Stimulated activated naive CD8-positive, alpha-beta T cell treated with anti-CD3 and anti-CD28 coated beads, Interleukin-15, Interleukin-2, amounts not matched to agents 100 ng/mL and 50 ng/mL, for 24 hours (primary cell): Measurements from ENCODE around the gene AIF1.

Experiments
- H3K27ac Mint-ChIP-seq: one replicate; pipeline ENCODE4 v1.8.0; 2021; ENCODE audit warnings: mild to moderate bottlenecking, mixed read lengths
- H3K27me3 Mint-ChIP-seq: one replicate; pipeline ENCODE4 v1.8.0; 2021; ENCODE audit warnings: mixed read lengths
- H3K36me3 Mint-ChIP-seq: one replicate; pipeline ENCODE4 v1.8.0; 2021; ENCODE audit warnings: low read depth, mixed read lengths
- H3K4me1 Mint-ChIP-seq: one replicate; pipeline ENCODE4 v1.8.0; 2021; ENCODE audit warnings: low read depth, mixed read lengths
- H3K4me3 Mint-ChIP-seq: one replicate; pipeline ENCODE4 v1.8.0; 2021; ENCODE audit warnings: mild to moderate bottlenecking, mixed read lengths
- H3K9me3 Mint-ChIP-seq: one replicate; pipeline ENCODE4 v1.8.0; 2021; ENCODE audit warnings: mixed read lengths

AIF1 gene

GRCh38 chr6:31659649-31660380 is 44.8 kb downstream of the AIF1 start:
- Mint-ChIP-seq H3K27ac (peak overlapping the region; percentile 96), H3K4me1 (peaks cover 86% of the 10 kb centered on the region), H3K4me3 (peak overlapping the region; percentile 96), H3K9me3 (no peaks in the 10 kb centered on the region), H3K27me3 (no peaks in the 10 kb centered on the region), H3K36me3 (peaks cover 51% of the 10 kb centered on the region)

- Mint-ChIP-seq H3K27me3 (no peaks in the 10 kb centered on the region), H3K4me1 (peaks cover 83% of the 10 kb centered on the region), H3K9me3 (no peaks in the 10 kb centered on the region), H3K36me3 (peaks cover 53% of the 10 kb centered on the region), H3K4me3 (peak within 1 kb of the TSS; percentile 96), H3K27ac (peak within 1 kb of the TSS; percentile 96)
Measured at GRCh38 chr6:31660381-31661261, 45.6 kb downstream of the AIF1 start, which contains the start of gene C6orf47. Gene C6orf47, minus strand, starts transcription at chr6:31660778. Its CDS starts 831 bp downstream, at chr6:31659947.

- Mint-ChIP-seq H3K27me3 (no peaks in the 10 kb centered on the region), H3K27ac (peak overlapping the region; percentile 87), H3K4me3 (peak overlapping the region; percentile 96), H3K36me3 (peaks cover 60% of the 10 kb centered on the region), H3K9me3 (no peaks in the 10 kb centered on the region), H3K4me1 (peaks cover 82% of the 10 kb centered on the region)
Measured at GRCh38 chr6:31661262-31662123, 46.5 kb downstream of the AIF1 start.

GRCh38 chr6:31662124-31662723 is 47.2 kb downstream of the AIF1 start:
- peaks cover 61% of the 10 kb centered on the region for H3K36me3 Mint-ChIP-seq
- H3K4me3 Mint-ChIP-seq: peak overlapping the region; percentile 45
- peak overlapping the region; percentile 41 for H3K27ac Mint-ChIP-seq
- H3K27me3 Mint-ChIP-seq: no peaks in the 10 kb centered on the region
- peaks cover 83% of the 10 kb centered on the region for H3K4me1 Mint-ChIP-seq
- no peaks in the 10 kb centered on the region for H3K9me3 Mint-ChIP-seq

- H3K27me3 Mint-ChIP-seq: no peaks in the 10 kb centered on the region
- peaks cover 85% of the 10 kb centered on the region for H3K4me1 Mint-ChIP-seq
- peaks cover 62% of the 10 kb centered on the region for H3K36me3 Mint-ChIP-seq
- peak overlapping the region; percentile 97 for H3K27ac Mint-ChIP-seq
- H3K4me3 Mint-ChIP-seq: peak overlapping the region; percentile 98
- H3K9me3 Mint-ChIP-seq: no peaks in the 10 kb centered on the region
Measured at GRCh38 chr6:31663126-31663960, 48.3 kb downstream of the AIF1 start.

- Mint-ChIP-seq H3K9me3 (no peaks in the 10 kb centered on the region), H3K4me1 (peaks cover 84% of the 10 kb centered on the region), H3K27me3 (no peaks in the 10 kb centered on the region), H3K36me3 (peaks cover 70% of the 10 kb centered on the region), H3K4me3 (peak overlapping the region; percentile 98), H3K27ac (peak overlapping the region; percentile 97)
Measured at GRCh38 chr6:31663961-31664789, 49.1 kb downstream of the AIF1 start.

- H3K27ac Mint-ChIP-seq: peak within 1 kb of the TSS; percentile 97
- peak within 1 kb of the TSS; percentile 98 for H3K4me3 Mint-ChIP-seq
- peaks cover 77% of the 10 kb centered on the region for H3K4me1 Mint-ChIP-seq
- peaks cover 70% of the 10 kb centered on the region for H3K36me3 Mint-ChIP-seq
- H3K27me3 Mint-ChIP-seq: no peaks in the 10 kb centered on the region
- H3K9me3 Mint-ChIP-seq: no peaks in the 10 kb centered on the region
Measured at GRCh38 chr6:31664790-31665500, 49.9 kb downstream of the AIF1 start, which contains the start of gene GPANK1. Gene GPANK1, minus strand, starts transcription at chr6:31664997. Its CDS starts 519 bp downstream, at chr6:31664478.

- Mint-ChIP-seq H3K4me1 (peaks cover 72% of the 10 kb centered on the region), H3K36me3 (peaks cover 74% of the 10 kb centered on the region), H3K27me3 (no peaks in the 10 kb centered on the region), H3K27ac (peak within 1 kb of the TSS; percentile 97), H3K4me3 (peak within 1 kb of the TSS; percentile 98), H3K9me3 (no peaks in the 10 kb centered on the region)
Measured at GRCh38 chr6:31665501-31666336, 50.7 kb downstream of the AIF1 start, which contains the start of gene CSNK2B. Gene CSNK2B, plus strand, starts transcription at chr6:31666080. Its CDS starts 752 bp downstream, at chr6:31666832.

GRCh38 chr6:31666337-31666965 is 51.4 kb downstream of the AIF1 start:
- peak overlapping the region; percentile 97 for H3K27ac Mint-ChIP-seq
- H3K27me3 Mint-ChIP-seq: no peaks in the 10 kb centered on the region
- H3K4me1 Mint-ChIP-seq: peaks cover 65% of the 10 kb centered on the region
- peak overlapping the region; percentile 98 for H3K4me3 Mint-ChIP-seq
- H3K36me3 Mint-ChIP-seq: peaks cover 81% of the 10 kb centered on the region
- no peaks in the 10 kb centered on the region for H3K9me3 Mint-ChIP-seq
